Effector CD4-positive, alpha-beta T cell (primary cell): ENCODE measurements around the gene PPM1H.

Source experiments
- DNase-seq: peaks from one replicate; pipeline ENCODE4 v3.0.0-alpha.2; 2020

PPM1H gene

GRCh38 chr12:62728741-62729140 lies 206.2 kb downstream of the PPM1H start:
- DNase-seq = no peak

DNA sequence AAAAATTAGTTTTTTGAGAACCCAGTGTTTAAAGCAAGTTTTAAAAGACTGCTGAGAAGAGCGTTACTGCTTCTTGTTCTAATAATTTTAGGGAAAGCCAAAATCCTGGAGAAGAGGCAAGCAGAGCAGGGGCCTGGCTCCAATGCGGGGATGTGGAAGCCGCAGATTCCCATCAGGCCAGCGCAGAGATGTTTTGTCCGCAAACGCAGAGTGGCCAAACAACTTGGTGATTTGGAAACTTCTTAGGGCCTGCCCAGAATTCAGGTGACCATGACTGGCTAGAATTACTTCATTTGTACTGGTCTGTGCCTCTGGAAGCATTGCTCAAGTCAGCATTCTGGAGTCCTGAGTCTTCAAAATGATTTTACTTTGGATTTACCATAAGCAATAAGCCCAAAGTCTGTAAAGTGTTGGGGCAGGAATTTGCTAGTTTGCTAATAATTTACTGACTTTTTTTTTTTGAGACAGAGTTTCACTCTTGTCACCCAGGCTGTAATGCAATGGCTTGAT lies 208.4 kb downstream of the PPM1H start:
- no peak for DNase-seq

DNA sequence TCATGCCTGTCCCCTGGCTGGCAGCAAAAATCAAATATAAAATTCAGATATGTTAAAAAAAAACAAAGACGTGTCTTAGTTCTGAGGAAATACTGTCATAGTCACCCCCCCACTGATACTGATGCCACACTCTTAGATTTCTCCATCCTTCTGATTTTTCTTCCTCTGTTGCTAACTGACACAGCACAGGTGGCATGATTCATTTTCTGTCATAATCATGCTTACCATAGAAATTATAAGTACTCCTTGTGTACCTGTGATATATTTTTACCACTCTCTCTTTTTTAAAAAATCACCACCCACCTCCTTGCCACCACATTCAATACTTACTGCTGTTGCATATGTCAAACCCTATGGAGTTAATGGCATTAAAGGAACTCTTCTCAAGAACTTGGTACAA lies 209.2 kb downstream of the PPM1H start:
- no peak for DNase-seq

DNA sequence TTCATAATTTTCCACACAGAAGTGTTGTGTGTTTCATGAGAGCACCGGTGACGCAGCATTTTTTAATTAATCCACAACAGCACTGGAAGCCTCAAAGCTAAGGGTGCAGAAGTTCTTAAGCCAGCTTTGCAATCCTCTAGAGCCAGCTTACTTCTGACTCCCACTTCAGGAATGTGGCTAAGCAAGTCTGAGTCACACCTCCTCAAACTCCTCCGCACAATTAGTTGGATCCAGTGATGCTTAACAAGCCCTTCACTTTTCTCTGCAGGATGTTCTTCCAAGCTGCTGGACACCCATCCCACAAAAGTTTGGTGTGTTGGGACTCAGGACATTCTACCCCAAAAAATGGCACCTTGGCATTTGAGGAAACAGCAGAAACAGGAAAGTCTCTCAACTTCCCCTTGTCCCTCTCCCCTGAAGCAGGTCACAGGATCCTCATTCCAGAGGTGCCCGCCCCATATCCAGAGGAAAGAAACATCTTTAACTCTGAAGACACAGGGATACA lies 210.0 kb downstream of the PPM1H start:
- no peak for DNase-seq

DNA sequence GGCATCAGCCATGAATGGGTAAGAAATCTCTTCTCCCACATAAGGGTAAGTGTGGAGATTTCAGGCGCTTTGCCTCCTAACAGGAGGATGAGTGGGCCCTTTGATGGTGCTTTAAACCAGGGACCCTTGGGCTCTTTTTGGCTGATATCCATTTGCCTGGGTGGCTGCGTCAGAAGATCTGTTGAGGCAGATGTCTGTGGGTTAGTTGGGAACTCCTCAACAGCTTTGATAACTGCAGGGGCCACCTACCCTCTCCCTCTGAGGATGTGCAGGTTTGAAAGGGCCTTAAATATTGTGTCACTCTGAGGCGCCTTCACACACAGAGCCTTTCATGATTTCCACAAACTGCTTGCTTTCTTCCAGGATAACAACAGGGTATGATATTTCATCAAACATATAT lies 210.7 kb downstream of the PPM1H start:
- DNase-seq = no peak

GRCh38 chr12:62722971-62723680 lies 211.8 kb downstream of the PPM1H start:
- DNase-seq = no peak

DNA sequence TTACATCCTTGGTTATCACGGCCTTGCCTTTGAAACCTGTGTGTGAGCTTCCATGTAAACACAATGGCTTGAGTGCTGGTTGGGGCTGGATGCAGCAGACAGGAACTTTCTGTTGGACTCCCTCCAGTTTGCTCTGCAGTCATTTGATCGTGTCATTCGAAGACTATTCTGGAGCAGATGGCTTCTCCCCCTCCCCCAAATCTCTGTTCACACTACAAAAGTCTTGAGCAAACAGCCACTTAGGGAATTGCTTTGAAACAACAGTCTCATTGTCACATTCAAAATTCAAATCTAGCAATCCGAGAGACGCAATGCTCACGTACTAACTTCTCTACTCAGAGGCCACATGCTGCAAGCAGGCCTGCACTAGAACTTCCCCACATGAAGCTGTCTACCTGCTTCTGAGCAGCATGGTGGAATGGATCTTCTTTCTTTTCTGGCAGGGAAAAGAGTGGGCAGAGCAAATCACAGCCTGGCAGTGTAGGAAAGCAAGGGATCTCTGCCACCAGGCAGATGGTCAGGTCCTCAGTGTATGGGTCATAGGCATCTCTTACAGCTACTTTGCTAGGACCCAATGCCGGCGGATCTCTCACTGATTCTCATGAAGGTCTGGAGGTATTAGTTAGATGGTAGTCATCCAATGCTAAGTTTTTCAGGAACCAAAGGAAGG lies 214.2 kb downstream of the PPM1H start:
- no peak for DNase-seq

DNA sequence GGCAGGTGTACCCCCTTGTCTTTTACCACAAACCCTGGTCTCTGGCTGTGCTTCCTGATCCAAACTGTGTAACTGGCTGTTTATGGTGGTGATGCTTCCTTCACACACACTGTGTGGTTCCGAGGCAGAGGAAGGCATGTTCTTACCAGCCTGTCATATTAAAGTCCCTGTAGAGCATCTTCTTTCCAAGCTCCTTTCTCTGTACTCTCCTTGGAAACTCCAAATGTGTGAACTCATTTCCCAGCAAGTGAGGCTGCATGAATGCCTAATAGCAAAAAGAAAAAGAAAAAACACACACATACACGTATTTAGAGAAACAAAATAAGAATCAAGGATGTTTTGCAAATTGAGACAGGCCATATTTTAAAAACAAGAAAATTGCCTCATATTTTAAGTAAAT lies 214.9 kb downstream of the PPM1H start:
- DNase-seq = no peak

DNA sequence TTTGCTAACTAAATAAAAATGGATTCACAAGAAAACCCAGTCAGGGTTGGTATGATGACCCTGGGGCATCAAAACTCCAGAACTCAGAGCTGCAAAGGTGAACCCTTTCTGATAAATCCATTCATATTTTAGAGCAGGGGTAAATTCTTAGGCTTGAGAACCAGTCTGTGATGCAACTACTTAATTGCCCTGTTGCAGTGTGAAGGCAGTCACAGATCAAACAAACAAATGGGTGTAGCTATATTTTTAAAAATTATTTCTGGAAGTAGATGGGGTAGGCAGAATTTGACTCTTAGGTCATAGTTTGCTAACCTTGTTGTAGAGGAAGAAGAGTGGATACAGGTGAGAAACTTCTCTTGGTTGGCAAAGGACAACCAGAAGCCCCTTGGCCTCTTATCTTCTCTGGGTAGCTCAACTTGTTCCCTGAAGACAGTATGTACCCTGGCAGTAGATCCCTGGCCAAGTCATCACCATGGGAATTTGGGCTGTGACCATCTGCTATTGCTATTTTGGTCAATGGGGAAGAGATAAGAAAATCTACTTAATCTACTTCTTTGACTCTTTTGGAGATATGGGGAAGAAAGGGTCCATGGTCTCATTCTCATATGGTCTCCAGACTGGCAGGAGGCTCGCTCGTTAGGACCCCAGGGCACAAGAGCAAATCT lies 216.1 kb downstream of the PPM1H start:
- DNase-seq = no peak

DNA sequence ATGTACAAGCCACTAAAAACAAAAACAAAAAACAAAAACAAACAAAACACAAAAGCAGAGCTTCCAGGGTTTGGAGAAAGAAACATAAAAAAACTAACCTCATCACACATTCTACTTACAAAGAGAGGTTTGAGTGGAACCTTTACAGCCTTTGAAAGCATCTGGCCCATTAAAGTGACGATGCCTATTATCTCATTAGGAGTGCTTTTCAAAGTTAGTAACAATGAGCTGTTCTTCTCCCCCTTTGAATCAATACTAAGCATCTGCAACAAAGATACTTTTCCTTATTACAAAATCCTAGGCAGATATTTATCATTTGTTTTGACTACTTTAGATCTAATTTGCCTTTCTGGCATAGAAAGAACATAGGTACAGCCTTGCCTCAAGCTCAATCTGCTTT lies 217.3 kb downstream of the PPM1H start:
- no peak for DNase-seq

DNA sequence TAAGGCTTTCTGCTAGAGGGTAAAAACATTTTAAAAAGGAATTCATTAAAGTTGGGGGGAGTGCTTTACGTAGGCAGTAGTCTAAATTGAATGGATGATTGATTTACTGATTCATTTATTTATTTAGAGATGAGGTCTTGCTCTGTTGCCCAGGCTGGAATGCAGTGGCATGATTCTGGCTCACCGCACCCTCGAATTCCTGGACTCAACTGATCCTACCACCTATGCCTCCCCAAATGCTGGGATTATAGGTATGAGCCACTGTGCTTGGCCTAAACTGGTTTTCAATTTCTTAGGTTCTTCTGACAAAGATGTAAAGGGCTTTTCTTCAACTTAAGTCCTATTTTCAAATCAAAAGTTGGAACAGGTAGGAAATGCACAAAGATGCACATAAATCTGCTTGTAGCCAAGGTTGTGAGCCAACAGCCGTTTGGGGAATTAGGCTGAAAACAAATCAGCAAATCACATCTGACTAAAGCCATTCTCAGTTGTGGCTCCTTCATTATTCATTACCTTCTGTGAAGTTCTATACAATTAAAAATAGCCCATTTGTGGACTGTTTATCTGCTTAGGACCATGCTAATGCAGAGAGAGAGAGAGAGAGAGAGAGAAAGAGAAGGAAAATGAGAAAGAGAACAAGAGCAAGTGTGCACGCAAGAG lies 218.0 kb downstream of the PPM1H start:
- DNase-seq = no peak

DNA sequence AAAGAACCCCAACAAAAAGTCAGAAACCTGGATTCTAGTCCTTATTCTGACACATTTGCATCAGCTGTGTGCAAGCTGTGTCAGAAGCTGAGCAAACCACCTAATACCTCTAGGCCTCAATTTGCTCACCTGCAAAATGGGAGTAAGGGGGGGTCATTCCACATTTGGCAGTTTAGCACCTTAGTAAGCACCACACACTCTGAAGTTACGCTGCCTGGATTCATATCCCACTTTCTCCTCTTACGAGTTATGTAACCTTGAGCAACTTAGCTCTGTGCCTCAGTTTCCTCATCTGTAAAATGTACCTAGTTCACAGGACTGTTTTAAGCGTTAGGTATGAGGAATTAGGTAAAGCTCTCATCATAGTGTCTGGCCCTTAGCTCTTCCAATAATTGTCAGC lies 218.9 kb downstream of the PPM1H start:
- DNase-seq = no peak

- DNase-seq = no peak
Measured at GRCh38 chr12:62714774-62715721, 219.9 kb downstream of the PPM1H start.

DNA sequence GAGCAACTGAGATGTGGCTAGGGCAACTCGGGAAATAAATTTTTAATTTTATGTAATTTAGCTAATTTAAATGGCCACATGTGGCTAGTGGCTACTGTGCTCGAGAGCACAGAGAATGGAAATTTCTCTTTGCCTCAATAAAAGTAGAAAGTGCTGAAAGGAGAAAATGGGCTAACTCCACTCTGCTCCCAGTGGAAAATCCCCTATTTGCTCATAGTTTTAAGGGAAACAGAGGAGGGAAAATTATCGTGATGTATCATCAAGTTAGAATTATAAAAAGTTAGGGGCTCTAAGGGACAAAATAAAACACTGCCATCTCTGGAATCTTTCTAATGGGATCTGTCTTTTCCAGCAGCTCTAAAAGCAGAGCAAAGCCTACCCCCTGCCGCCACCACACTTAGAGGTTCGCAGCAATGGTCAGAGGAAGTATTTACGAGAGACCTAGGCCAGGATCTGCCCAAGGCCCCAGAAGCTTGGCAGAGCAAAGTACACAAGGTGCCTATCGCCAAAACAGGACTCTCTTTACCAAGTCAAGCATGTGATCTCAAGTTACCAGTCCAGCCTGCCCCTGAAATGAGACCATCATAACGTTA lies 220.7 kb downstream of the PPM1H start:
- no peak for DNase-seq

GRCh38 chr12:62713723-62714122 lies 221.2 kb downstream of the PPM1H start:
- DNase-seq = no peak

DNA sequence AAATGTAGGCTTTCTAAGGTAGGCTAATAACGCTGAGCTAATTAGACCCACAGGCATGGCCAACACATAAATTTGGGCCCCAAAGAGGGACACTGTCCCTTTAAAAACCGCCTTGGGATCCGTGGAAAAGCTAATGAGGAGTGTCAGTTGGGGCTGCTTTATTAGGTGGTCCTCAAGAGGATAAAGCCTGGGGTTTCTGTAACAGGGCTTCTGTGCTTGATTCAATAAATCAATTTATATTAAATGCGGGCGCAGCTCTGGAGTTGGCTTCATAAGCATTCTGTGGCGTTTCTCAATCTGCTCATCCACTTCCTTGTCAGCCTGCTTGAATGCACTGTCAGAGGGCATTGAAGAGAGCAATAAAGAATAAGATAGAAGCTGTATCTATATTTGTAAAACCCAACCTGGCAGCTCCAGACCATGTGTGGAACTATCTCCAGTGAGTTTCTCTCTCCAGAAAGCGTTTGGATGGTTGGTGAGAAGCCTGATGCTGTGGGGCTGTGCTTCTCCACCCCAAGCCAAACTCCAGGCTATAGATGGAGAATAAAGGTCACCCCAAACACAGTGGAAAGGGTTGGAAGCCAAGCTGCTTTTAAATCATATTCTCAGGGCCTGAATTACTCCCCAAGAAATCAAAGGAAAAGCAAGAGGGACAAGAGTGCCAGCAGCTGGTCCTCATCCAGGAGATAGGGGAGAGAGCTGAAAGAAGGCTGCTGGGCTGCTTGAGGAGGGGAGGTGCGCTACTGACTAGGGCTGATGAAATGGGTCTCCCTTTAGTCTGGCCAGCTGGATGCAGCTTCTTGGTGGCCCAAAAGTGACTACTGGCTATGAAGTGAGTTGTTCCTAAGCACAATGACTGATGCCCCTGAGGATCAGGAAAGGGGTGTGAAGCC lies 222.0 kb downstream of the PPM1H start:
- DNase-seq = no peak

DNA sequence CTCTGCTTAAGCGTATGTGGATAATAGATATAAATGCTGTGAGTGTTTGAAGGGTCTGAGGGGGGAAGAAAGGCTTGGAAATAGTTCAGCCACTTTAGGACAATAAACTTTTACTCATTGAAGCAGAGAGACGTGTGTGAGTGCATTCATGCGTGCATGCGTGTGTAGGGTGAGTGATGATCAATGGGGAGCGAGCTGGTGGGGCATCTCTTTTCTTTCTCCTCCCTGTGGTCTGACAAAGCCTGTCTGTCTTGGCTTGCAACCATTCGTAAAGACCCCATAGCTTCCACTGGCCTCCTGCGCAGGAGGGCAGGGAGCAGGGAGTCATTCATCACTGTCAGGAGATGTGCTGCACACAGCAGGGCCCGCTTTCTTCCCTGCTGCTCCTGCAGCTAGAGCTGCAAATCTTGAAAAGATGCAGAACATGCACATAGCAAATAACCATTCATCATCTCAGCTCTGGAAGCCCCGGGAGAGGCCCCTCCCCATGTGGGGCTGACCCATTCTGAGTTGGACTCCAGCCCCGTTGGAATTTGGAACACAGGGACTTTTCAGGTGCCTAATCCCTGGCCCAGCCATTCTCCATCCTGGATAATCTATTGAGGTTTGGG lies 223.2 kb downstream of the PPM1H start:
- DNase-seq = no peak

- no peak for DNase-seq
Measured at GRCh38 chr12:62709311-62709710, 225.6 kb downstream of the PPM1H start.

- no peak for DNase-seq
Measured at GRCh38 chr12:62707939-62708338, 227.0 kb downstream of the PPM1H start.

DNA sequence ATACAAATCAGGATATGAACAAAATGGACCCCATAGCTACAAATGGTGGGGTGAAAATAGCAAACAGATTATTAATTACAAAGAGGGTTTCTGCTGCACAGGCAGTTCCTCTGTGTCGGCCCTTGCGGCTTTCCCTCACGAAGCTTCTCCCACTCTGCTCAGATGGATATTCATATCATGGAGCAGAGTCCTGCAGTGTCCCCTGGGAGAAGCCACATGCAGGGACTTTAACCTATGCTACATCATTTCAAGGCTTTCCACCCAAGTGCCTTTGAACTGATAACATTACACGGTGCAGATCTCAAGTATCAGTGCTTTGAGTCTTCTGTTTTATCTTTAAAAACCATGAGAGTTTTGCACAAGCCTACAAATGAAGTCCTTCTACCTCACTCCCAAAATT lies 229.1 kb downstream of the PPM1H start:
- DNase-seq = no peak
